ENCODE results near the gene PASK.
A peak's percentile ranks its signal among the peaks of the same experiment; 100 is the strongest.
"Not testable (repeated sequence)": the region's sequence is repeated elsewhere in the genome, so short reads cannot be mapped to it uniquely, and the experiment has no call there.

The PASK gene

GRCh38 chr2:241148891-241149674 is at the start of gene PASK:
TSS of gene PASK (minus strand) at chr2:241149472. CDS start at chr2:241143032, 6,440 bp downstream.
- DNase-seq (ENCODE audit: low read depth, low spot score), result peak; percentile 91

- DNase-seq (ENCODE audit: low read depth, low spot score), result no peak
Measured at GRCh38 chr2:241198381-241199279, 49.4 kb upstream of the PASK start.

- no peak for DNase-seq (ENCODE audit: low read depth, low spot score)
Measured at GRCh38 chr2:241197947-241198346, 48.7 kb upstream of the PASK start.

GRCh38 chr2:241197246-241197645 is 48.0 kb upstream of the PASK start:
- not testable (repeated sequence) for DNase-seq (ENCODE audit: low read depth, low spot score)

- DNase-seq (ENCODE audit: low read depth, low spot score), result no peak
Measured at GRCh38 chr2:241195506-241196130, 46.3 kb upstream of the PASK start.

- DNase-seq (ENCODE audit: low read depth, low spot score), result no peak
Measured at GRCh38 chr2:241194811-241195210, 45.5 kb upstream of the PASK start.

- no peak for DNase-seq (ENCODE audit: low read depth, low spot score)
Measured at GRCh38 chr2:241193271-241193670, 44.0 kb upstream of the PASK start.

GRCh38 chr2:241191081-241191480 is 41.8 kb upstream of the PASK start:
- DNase-seq (ENCODE audit: low read depth, low spot score), result no peak

- DNase-seq (ENCODE audit: low read depth, low spot score), result no peak
Measured at GRCh38 chr2:241190291-241190981, 41.2 kb upstream of the PASK start.

DNA sequence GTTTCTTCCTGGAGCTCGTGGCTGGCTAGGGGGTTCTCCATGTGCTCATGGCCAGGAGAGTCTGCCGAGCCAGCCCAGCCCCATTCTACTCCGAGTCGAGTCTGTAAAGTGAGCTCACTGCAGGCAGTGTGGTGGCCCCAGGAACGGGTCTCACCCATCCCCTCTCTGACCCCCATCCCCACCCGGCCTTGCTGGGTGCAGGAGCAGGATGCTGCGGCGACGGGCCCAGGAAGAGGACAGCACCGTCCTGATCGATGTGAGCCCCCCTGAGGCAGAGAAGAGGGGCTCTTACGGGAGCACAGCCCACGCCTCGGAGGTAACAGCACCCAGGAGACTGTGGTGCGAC is 40.6 kb upstream of the PASK start:
- no peak for DNase-seq (ENCODE audit: low read depth, low spot score)

- no peak for DNase-seq (ENCODE audit: low read depth, low spot score)
Measured at GRCh38 chr2:241189093-241189855, 40.0 kb upstream of the PASK start.

DNA sequence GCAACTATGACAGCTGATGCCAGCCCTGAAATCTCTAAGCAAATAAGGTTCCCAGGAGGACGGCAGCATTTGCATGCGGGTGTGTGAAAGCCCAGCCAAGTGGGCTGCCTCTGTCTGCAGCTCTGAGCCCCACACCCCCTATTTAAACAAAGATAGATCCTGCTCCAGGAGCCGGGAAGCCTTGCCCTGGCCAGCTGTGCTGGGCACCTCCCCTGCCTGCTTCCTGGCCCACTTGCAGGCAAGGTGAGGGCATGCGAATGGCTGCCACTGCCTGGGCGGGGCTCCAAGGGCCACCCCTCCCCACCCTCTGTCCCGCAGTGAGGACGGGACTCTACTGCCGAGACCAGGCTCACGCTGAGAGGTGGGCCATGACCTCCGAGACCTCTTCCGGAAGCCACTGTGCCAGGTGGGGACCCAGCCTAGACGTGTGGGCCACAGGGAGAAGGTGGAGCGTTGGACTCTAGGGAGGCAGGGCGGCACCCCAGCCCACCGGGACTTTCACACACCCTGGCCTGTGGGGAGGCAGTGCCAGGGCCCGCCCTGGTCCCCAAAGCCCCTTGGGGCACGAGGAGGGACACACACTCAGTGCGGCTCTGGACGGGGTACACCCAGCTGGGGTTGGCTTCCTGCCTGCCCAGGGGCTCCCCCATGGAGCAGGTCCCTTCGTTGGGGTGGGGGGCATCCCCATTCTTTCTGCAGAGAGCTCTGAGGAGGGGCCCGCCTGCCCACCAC is 39.3 kb upstream of the PASK start, which contains the start of gene ANO7:
TSS of gene ANO7 (plus strand) at position 317 of the 732 bp plus-strand sequence. CDS start 1,387 bp downstream, outside the sequence.
- DNase-seq (ENCODE audit: low read depth, low spot score), result no peak

GRCh38 chr2:241187918-241188234 is 38.6 kb upstream of the PASK start:
- DNase-seq (ENCODE audit: low read depth, low spot score), result no peak

GRCh38 chr2:241187101-241187917 is 38.0 kb upstream of the PASK start:
- DNase-seq (ENCODE audit: low read depth, low spot score), result no peak

DNA sequence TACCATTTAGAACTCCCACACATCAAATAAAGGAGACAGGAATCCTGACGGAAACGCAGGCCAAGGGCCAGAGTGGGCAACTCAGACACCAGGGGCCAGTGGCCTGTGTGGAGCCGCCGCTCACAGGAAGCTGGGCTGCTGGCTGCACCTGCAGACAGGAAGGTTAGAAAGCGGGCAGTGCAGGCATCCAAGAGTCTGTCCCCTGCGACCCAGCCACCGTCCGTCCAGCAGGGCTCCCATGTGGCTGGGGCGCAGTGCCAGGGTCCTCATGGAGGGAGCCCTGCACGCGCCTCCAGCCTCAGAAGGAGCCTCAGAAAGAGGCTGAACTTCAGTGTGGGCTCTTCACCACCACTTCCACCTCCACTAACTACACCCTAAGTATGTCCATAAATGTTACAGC is 36.7 kb upstream of the PASK start:
- no peak for DNase-seq (ENCODE audit: low read depth, low spot score)

DNA sequence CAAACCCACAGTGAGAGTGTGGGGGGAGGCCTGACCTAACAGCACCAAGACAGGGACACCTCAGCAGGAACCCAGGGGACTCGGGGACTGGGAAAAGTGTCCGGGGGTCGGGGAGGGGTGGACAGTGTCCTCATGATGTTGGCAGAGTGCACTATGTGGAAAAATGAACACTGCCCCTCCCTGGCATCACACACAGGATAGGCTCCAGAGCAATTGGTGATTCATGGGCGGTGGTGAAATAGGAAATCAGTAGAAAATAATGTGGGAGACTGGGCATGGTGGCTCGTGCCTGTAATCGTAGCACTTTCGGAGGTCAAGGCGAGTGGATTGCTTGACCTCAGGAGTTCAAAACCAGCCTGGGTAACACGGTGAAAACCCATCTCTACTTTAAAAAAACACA is 35.6 kb upstream of the PASK start:
- DNase-seq (ENCODE audit: low read depth, low spot score), result no peak

- DNase-seq (ENCODE audit: low read depth, low spot score), result no peak
Measured at GRCh38 chr2:241183221-241183620, 33.9 kb upstream of the PASK start.

GRCh38 chr2:241182531-241183133 is 33.4 kb upstream of the PASK start:
- DNase-seq (ENCODE audit: low read depth, low spot score), result no peak

DNA sequence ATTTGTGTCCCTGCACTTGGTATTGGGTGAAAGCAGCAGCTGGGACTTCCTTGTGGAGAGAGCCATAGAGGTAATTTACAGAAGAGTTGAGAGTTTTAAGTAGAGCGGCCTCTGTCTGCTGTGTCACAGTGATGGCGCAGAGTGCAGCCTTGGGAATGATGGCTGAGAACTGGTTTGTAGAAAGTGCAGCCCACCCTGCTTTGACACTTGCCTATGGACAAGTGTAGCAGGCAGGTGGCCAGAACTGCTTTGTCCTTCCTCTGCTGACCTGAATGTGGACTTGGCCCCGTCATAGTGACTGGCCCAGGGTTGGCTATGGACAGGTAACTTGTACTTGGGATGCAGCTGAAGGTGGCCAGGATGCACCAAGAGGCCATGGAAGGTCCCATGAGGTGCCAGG is 32.9 kb upstream of the PASK start:
- DNase-seq (ENCODE audit: low read depth, low spot score), result no peak

Measured in iPS DF 19.7 (cell line).